Large intestine (tissue), 3 donors: ENCODE measurements around the gene KRTAP10-7. TPM values are rescaled to one million over a fixed set of nuclear protein-coding genes. Genes with fewer than 3 reads are reported as not detected.

Experiments
- DNase-seq, 2 donors: peaks; one replicate each; pipeline versions ENCODE4 v3.0.0 to v3.0.0-alpha.2; 2013
- H3K27ac ChIP-seq: one replicate; pipeline ENCODE4 v1.5.1; 2013; ENCODE audit warnings: low read length
- H3K27me3 ChIP-seq: 2 replicates; pipeline ENCODE4 v1.6.1; 2013; ENCODE audit warnings: low read length; ENCODE audit not compliant: control insufficient read depth, insufficient read depth
- H3K36me3 ChIP-seq: 2 replicates; pipeline ENCODE4 v1.6.1; 2013; ENCODE audit warnings: low read length; ENCODE audit not compliant: control insufficient read depth, insufficient read depth
- H3K4me1 ChIP-seq: one replicate; pipeline ENCODE4 v1.6.1; 2013; ENCODE audit warnings: low read length; ENCODE audit not compliant: control insufficient read depth, insufficient read depth
- H3K4me3 ChIP-seq: one replicate; pipeline ENCODE4 v1.5.1; 2013; ENCODE audit warnings: low read length
- H3K9me3 ChIP-seq: one replicate; pipeline ENCODE4 v1.6.1; 2013; ENCODE audit warnings: mild to moderate bottlenecking, low read depth, low read length, moderate library complexity; ENCODE audit not compliant: control insufficient read depth
- WGBS: methylation state at CpG from one replicate; pipeline ENCODE4 v1.1.5; 2013; ENCODE audit warnings: low lambda C conversion rate; ENCODE audit not compliant: insufficient coverage; 5-methylcytosine and 5-hydroxymethylcytosine counted together
- polyA plus RNA-seq: library from polyadenylated mRNA; unstranded; fragments of 120-200 nt; gene quantifications from one replicate; pipeline ENCODE4 v1.2.1, GENCODE V29; 2013

KRTAP10-7 gene
- polyA plus RNA-seq, 1 donor, result not detected

GRCh38 chr21:44647222-44647552, 46.8 kb downstream of the KRTAP10-7 start:
- Histone ChIP-seq H3K27ac (no peak overlapping the region), H3K9me3 (no peaks in the 10 kb centered on the region), H3K36me3 (no peaks in the 10 kb centered on the region), H3K4me3 (no peak overlapping the region), H3K4me1 (no peaks in the 10 kb centered on the region), H3K27me3 (no peaks in the 10 kb centered on the region)
- WGBS, result no CpG with 5 or more reads among the region's 8 CpGs
- DNase-seq, result no peak

- no CpG with 5 or more reads among the region's 33 CpGs for WGBS
- H3K4me1 ChIP-seq, result no peaks in the 10 kb centered on the region
Measured at GRCh38 chr21:44648557-44649311, 48.3 kb downstream of the KRTAP10-7 start.

GRCh38 chr21:44649521-44650100, 49.2 kb downstream of the KRTAP10-7 start:
- H3K4me3 ChIP-seq, result no peak overlapping the region
- no peak for DNase-seq
- WGBS, result no CpG with 5 or more reads among the region's 18 CpGs
- no peaks in the 10 kb centered on the region for H3K36me3 ChIP-seq
- no peaks in the 10 kb centered on the region for H3K9me3 ChIP-seq
- no peaks in the 10 kb centered on the region for H3K4me1 ChIP-seq
- no peak overlapping the region for H3K27ac ChIP-seq
- H3K27me3 ChIP-seq, result no peaks in the 10 kb centered on the region

More at GRCh38 chr21:44648557-44649311, 48.3 kb downstream of the KRTAP10-7 start:
- Histone ChIP-seq H3K4me3 (no peak overlapping the region), H3K9me3 (no peaks in the 10 kb centered on the region), H3K27me3 (no peaks in the 10 kb centered on the region), H3K36me3 (no peaks in the 10 kb centered on the region), H3K27ac (no peak overlapping the region)
- no peak for DNase-seq

GRCh38 chr21:44650265-44650972, 50.0 kb downstream of the KRTAP10-7 start:
- no peak overlapping the region for H3K27ac ChIP-seq
- H3K36me3 ChIP-seq, result no peaks in the 10 kb centered on the region
- 88% methylated on average over 7 of the region's 20 CpGs for WGBS
- no peak overlapping the region for H3K4me3 ChIP-seq
- no peaks in the 10 kb centered on the region for H3K4me1 ChIP-seq
- no peaks in the 10 kb centered on the region for H3K27me3 ChIP-seq
- no peak for DNase-seq
- no peaks in the 10 kb centered on the region for H3K9me3 ChIP-seq

- H3K4me3 ChIP-seq, result no peak overlapping the region
- H3K4me1 ChIP-seq, result no peaks in the 10 kb centered on the region
- no peak overlapping the region for H3K27ac ChIP-seq
- no CpG with 5 or more reads among the region's 12 CpGs for WGBS
- H3K27me3 ChIP-seq, result no peaks in the 10 kb centered on the region
- H3K36me3 ChIP-seq, result no peaks in the 10 kb centered on the region
- H3K9me3 ChIP-seq, result no peaks in the 10 kb centered on the region
- DNase-seq, result no peak
Measured at GRCh38 chr21:44650973-44651675, 50.7 kb downstream of the KRTAP10-7 start.

Other genes with a start within 250 kb of the KRTAP10-7 start
- 2.2 TPM for gene TRPM2, start 247.0 kb upstream of the KRTAP10-7 start, polyA plus RNA-seq
- 18.8 TPM for gene LRRC3, start 145.1 kb upstream of the KRTAP10-7 start, polyA plus RNA-seq
- gene KRTAP10-1, start 60.4 kb upstream of the KRTAP10-7 start, polyA plus RNA-seq, result not detected
- not detected for gene KRTAP10-2, start 49.1 kb upstream of the KRTAP10-7 start, polyA plus RNA-seq
- gene KRTAP10-3, start 41.8 kb upstream of the KRTAP10-7 start, polyA plus RNA-seq, result not detected
- not detected for gene KRTAP10-4, start 26.9 kb upstream of the KRTAP10-7 start, polyA plus RNA-seq
- gene KRTAP10-5, start 20.0 kb upstream of the KRTAP10-7 start, polyA plus RNA-seq, result not detected
- gene KRTAP10-6, start 8.1 kb upstream of the KRTAP10-7 start, polyA plus RNA-seq, result not detected
- gene KRTAP10-8, start 11.5 kb downstream of the KRTAP10-7 start, polyA plus RNA-seq, result not detected
- not detected for gene KRTAP10-9, start 26.5 kb downstream of the KRTAP10-7 start, polyA plus RNA-seq
- not detected for gene KRTAP10-10, start 36.8 kb downstream of the KRTAP10-7 start, polyA plus RNA-seq
- gene KRTAP10-11, start 45.8 kb downstream of the KRTAP10-7 start, polyA plus RNA-seq, result not detected
- not detected for gene KRTAP12-4, start 54.1 kb downstream of the KRTAP10-7 start, polyA plus RNA-seq
- gene KRTAP12-3, start 57.3 kb downstream of the KRTAP10-7 start, polyA plus RNA-seq, result not detected
- not detected for gene KRTAP12-2, start 66.3 kb downstream of the KRTAP10-7 start, polyA plus RNA-seq
- not detected for gene KRTAP12-1, start 81.6 kb downstream of the KRTAP10-7 start, polyA plus RNA-seq
- gene KRTAP10-12, start 96.6 kb downstream of the KRTAP10-7 start, polyA plus RNA-seq, result not detected
- 0.55 TPM for gene TSPEAR, start 111.0 kb downstream of the KRTAP10-7 start, polyA plus RNA-seq
- 97.1 TPM for gene UBE2G2, start 201.2 kb downstream of the KRTAP10-7 start, polyA plus RNA-seq
- 94.4 TPM for gene SUMO3, start 217.5 kb downstream of the KRTAP10-7 start, polyA plus RNA-seq